Activated T-helper 2 cell treated with anti-CD3 and anti-CD28 coated beads, Interferon-gamma antibody, Interleukin-2, Interleukin-4, amounts not matched to agents 10 μg/mL and 5 μg/mL and 100 μg/mL, durations not matched to agents 14 hours and 24 hours and 36 hours (primary cell): ENCODE data around the gene METTL15. TPM values are rescaled to one million over a fixed set of nuclear protein-coding genes. Genes with fewer than 3 reads are reported as not detected.
"Not testable (repeated sequence)": the region's sequence is repeated elsewhere in the genome, so short reads cannot be mapped to it uniquely, and the experiment has no call there.

Source experiments
- DNase-seq: peaks from one replicate; pipeline ENCODE4 v3.0.0; 2021; ENCODE audit warnings: low spot score
- H3K27ac Mint-ChIP-seq: one replicate; pipeline ENCODE4 v1.8.0; 2021; ENCODE audit warnings: mixed read lengths
- H3K27me3 Mint-ChIP-seq: one replicate; pipeline ENCODE4 v1.8.0; 2021; ENCODE audit warnings: low read depth, mixed read lengths
- H3K36me3 Mint-ChIP-seq: one replicate; pipeline ENCODE4 v1.8.0; 2021; ENCODE audit warnings: low read depth, mixed read lengths
- H3K4me1 Mint-ChIP-seq: one replicate; pipeline ENCODE4 v1.8.0; 2021; ENCODE audit warnings: low read depth, mixed read lengths
- H3K4me3 Mint-ChIP-seq: one replicate; pipeline ENCODE4 v1.8.0; 2021; ENCODE audit warnings: low read depth, mild to moderate bottlenecking, moderate library complexity, mixed read lengths
- H3K9me3 Mint-ChIP-seq: one replicate; pipeline ENCODE4 v1.8.0; 2021; ENCODE audit warnings: mixed read lengths
- intact Hi-C: fragments of 100-400 bp; cut with micrococcal nuclease; formaldehyde crosslinking; loops from one replicate; pipeline ENCODE4 v1.15.1; 2023
- total RNA-seq: library from RNA; stranded (reverse); gene quantifications from 2 replicates; pipeline ENCODE4 v1.2.3, GENCODE V29; 2022

Gene METTL15
- total RNA-seq, 1 donor from 2014 or later: 17.4 TPM

DNA sequence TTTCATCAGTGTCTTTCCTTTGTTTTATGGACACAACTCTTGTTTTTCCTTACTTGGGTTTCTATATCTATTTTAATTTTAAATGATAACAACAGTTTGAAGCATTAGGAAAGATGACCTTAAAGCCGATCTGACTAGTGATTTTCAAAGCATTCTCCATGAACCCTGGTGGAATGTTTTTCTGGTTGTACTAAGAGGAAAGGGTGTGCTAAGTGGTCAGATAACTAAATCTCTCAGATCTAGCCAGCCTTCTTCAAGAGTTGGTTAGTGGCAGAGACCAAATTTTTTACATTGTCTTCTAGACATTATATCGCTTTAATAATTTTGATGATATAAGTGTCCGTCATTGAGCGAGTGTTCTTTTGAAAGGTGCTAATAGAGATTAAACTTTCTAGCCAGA, 134.4 kb downstream of the METTL15 start:
- Mint-ChIP-seq H3K36me3 (peaks cover 4% of the 10 kb centered on the region), H3K9me3 (peaks cover 4% of the 10 kb centered on the region), H3K4me1 (peaks cover 2% of the 10 kb centered on the region), H3K27ac (no peak overlapping the region), H3K4me3 (no peak overlapping the region), H3K27me3 (no peaks in the 10 kb centered on the region)
- intact Hi-C loops: no loop called here
- no peak for DNase-seq

DNA sequence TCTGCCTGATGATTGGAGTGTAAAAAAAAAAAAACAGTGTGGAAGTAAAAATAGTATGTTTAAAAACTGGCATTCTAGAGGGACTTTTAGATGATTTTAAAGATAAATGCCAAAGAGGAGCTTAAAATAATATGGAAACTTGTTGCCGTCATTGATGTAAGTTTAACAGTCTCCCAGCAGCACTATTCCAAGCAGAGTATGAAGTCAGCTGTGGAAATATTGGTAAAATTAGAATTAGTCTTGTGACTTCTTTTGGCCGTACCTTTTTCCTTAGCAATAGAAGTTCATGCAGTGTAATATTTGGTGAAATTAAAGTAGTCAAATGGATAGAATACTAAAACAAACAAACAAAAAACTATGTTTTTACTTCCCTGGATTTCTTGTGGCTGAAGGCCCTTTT, 134.9 kb downstream of the METTL15 start:
- no peak for DNase-seq
- H3K27me3 Mint-ChIP-seq: no peaks in the 10 kb centered on the region
- H3K9me3 Mint-ChIP-seq: peaks cover 4% of the 10 kb centered on the region
- intact Hi-C loops: no loop called here
- H3K4me3 Mint-ChIP-seq: no peak overlapping the region
- no peak overlapping the region for H3K27ac Mint-ChIP-seq
- H3K4me1 Mint-ChIP-seq: peaks cover 2% of the 10 kb centered on the region
- peaks cover 4% of the 10 kb centered on the region for H3K36me3 Mint-ChIP-seq

DNA sequence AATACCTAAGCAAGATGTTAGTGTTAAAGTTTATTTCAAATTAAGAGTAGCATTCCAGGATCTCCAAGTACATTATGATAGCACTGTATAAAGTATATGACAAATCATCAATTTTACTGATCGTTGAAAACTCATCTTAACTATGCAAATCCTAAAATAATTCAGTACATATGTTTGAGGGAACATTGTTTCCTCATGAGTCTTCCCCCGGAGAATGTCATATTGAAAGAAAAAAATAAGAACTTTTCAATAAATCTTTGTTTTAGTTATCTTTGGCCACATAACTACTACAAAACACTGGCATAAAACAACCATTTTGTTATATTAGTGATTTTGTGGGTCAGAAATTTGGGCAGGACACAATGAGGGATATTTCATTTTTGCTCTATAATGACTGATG, 135.4 kb downstream of the METTL15 start:
- intact Hi-C loops: no loop called here
- no peak overlapping the region for H3K4me3 Mint-ChIP-seq
- no peak overlapping the region for H3K27ac Mint-ChIP-seq
- DNase-seq: no peak
- H3K9me3 Mint-ChIP-seq: peaks cover 4% of the 10 kb centered on the region
- peaks cover 4% of the 10 kb centered on the region for H3K36me3 Mint-ChIP-seq
- H3K27me3 Mint-ChIP-seq: no peaks in the 10 kb centered on the region
- H3K4me1 Mint-ChIP-seq: peaks cover 2% of the 10 kb centered on the region

DNA sequence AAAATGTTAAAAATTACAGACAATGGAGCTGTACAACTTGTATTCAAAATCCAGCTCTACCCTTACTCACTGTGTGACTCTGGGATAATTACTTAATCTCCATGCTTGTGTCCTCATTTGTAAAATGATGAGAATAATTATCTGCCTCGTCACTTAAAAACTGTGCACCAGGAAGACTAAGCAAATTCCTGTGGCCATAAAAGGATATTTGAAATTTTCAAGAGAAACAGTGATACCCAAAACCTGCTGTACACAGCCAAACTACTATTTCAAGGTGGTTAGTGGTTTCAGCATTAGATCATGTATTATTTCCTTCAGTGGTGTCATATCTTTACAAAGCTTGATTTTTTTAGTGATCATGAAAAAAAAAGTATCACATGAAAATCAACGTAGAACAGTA, 136.9 kb downstream of the METTL15 start:
- Mint-ChIP-seq H3K27me3 (no peaks in the 10 kb centered on the region), H3K9me3 (no peaks in the 10 kb centered on the region), H3K4me3 (no peak overlapping the region)

DNA sequence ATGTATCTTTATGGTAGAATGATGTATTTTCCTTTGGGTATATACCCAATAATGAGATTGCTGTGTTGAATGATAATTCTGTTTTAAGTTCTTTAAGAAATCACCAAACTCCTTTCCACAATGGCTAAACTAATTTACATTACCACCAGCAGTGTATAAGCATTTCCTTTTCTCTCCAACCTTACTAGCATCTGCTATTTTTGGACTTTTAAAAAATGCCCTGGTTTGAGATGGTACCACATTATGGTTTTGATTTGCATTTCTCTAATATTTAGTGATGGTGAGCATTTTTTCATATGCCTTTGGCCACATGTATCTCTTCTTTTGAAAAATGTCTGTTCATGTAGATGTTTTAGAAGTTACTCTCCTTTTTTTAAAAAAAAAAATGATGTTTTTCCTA, 142.0 kb downstream of the METTL15 start:
- Mint-ChIP-seq H3K9me3 (peaks cover 30% of the 10 kb centered on the region), H3K27ac (no peak overlapping the region), H3K4me1 (peaks cover under 1% of the 10 kb centered on the region), H3K27me3 (no peaks in the 10 kb centered on the region), H3K36me3 (peaks cover 8% of the 10 kb centered on the region), H3K4me3 (no peak overlapping the region)
- no peak for DNase-seq
- intact Hi-C loops: no loop called here

More for the DNA sequence above, 136.9 kb downstream of the METTL15 start:
- no peak overlapping the region for H3K27ac Mint-ChIP-seq
- peaks cover 2% of the 10 kb centered on the region for H3K4me1 Mint-ChIP-seq
- no peaks in the 10 kb centered on the region for H3K36me3 Mint-ChIP-seq
- intact Hi-C loops: no loop called here
- DNase-seq: no peak

GRCh38 chr11:28251257-28251656, 143.1 kb downstream of the METTL15 start:
- Mint-ChIP-seq H3K27me3 (no peaks in the 10 kb centered on the region), H3K4me1 (no peaks in the 10 kb centered on the region), H3K4me3 (no peak overlapping the region), H3K36me3 (peaks cover 8% of the 10 kb centered on the region), H3K27ac (no peak overlapping the region), H3K9me3 (peaks cover 38% of the 10 kb centered on the region)
- DNase-seq: no peak
- intact Hi-C loops: no loop called here

- intact Hi-C loops: no loop called here
- no peak for DNase-seq
- Mint-ChIP-seq H3K27ac (no peak overlapping the region), H3K4me3 (no peak overlapping the region), H3K4me1 (peaks cover 4% of the 10 kb centered on the region), H3K36me3 (peaks cover 12% of the 10 kb centered on the region), H3K27me3 (no peaks in the 10 kb centered on the region), H3K9me3 (peaks cover 41% of the 10 kb centered on the region)
Measured at GRCh38 chr11:28257761-28258160, 149.6 kb downstream of the METTL15 start.

- Mint-ChIP-seq H3K4me3 (no peak overlapping the region), H3K27ac (no peak overlapping the region), H3K9me3 (peaks cover 28% of the 10 kb centered on the region), H3K36me3 (peaks cover 4% of the 10 kb centered on the region), H3K4me1 (peaks cover 4% of the 10 kb centered on the region), H3K27me3 (no peaks in the 10 kb centered on the region)
- intact Hi-C loops: no loop called here
- no peak for DNase-seq
Measured at GRCh38 chr11:28259177-28259843, 151.1 kb downstream of the METTL15 start.

- Mint-ChIP-seq H3K27me3 (no peaks in the 10 kb centered on the region), H3K27ac (no peak overlapping the region), H3K36me3 (peaks cover 15% of the 10 kb centered on the region), H3K9me3 (peaks cover 21% of the 10 kb centered on the region), H3K4me1 (no peaks in the 10 kb centered on the region), H3K4me3 (no peak overlapping the region)
- intact Hi-C loops: no loop called here
- no peak for DNase-seq
Measured at GRCh38 chr11:28268925-28269324, 160.7 kb downstream of the METTL15 start.

DNA sequence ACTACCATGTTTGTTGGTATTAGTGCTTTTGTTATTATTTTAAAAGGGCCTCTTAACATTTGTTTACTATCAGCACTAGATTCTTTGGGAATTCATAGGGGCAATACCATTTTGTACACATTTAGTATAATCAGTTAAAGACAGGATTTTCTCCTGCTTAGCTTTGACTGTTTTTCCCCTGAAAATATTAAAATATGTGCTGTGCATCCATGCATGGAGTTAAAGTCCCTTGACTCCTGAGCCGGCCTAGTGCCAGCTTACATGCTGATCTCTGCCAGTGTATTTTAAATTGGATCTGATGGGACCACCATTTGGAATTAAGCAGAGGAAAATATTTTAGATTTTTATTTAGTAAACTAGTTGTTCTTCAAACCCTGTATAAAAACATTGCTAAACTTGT, 161.4 kb downstream of the METTL15 start:
- H3K27me3 Mint-ChIP-seq: no peaks in the 10 kb centered on the region
- intact Hi-C loops: no loop called here
- DNase-seq: no peak
- H3K27ac Mint-ChIP-seq: no peak overlapping the region
- no peak overlapping the region for H3K4me3 Mint-ChIP-seq
- peaks cover 21% of the 10 kb centered on the region for H3K9me3 Mint-ChIP-seq
- H3K4me1 Mint-ChIP-seq: no peaks in the 10 kb centered on the region
- peaks cover 15% of the 10 kb centered on the region for H3K36me3 Mint-ChIP-seq

DNA sequence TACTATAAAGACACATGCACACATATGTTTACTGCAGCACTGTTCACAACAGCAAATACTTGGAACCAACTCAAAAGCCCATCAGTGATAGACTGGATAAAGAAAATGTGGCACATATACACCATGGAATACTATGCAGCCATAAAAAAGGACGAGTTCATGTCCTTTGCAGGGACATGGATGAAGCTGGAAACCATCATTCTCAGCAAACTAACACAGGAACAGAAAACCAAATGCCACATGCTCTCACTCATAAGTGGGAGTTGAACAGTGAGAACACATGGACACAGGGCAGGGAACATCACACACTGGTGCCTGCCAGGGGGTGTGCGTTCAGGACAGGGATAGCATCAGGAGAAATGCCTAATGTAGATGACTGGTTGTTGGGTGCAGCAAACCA, 164.1 kb downstream of the METTL15 start:
- H3K9me3 Mint-ChIP-seq, H3K4me3 Mint-ChIP-seq, H3K36me3 Mint-ChIP-seq, intact Hi-C loops, DNase-seq, H3K27me3 Mint-ChIP-seq, H3K4me1 Mint-ChIP-seq, H3K27ac Mint-ChIP-seq: not testable (repeated sequence)

DNA sequence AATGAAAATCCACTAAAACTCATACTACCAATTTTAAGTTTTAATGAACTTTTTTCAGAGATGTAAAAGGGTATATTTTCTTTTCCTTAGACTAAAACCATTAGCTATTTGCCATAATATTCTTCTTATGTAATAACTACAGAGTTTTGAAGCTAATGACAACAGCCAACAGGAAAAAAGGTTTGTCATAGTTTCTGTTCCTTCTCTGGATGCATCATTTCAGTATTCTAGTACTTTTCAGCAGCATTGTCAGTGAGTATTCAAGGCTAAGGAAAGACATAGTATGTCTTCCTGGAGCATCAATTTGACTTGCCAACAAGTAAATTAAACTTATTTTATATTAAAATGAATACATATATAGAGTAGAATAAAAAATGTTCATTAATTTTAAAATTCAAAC, 166.0 kb downstream of the METTL15 start:
- no peaks in the 10 kb centered on the region for H3K36me3 Mint-ChIP-seq
- H3K4me1 Mint-ChIP-seq: no peaks in the 10 kb centered on the region
- no peak overlapping the region for H3K4me3 Mint-ChIP-seq
- no peaks in the 10 kb centered on the region for H3K9me3 Mint-ChIP-seq
- no peaks in the 10 kb centered on the region for H3K27me3 Mint-ChIP-seq
- H3K27ac Mint-ChIP-seq: no peak overlapping the region
- DNase-seq: no peak
- intact Hi-C loops: no loop called here

DNA sequence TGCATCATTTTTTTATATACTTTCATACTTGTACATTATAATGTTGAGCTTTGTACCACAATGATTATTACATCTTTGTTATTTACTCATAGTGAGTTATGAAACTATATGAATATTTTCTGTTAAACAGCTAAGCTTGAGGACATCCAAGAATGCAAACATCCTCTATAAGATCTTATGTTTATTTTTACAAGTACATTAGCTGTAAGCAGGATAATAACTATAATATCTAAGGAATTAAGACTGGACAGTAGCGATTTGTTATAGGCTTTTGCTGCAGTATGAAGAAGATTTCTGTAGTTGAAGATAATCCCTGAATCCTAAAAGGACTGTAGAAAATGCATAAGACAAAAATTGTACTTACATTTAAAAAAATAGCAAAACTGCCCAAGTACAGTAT, 176.0 kb downstream of the METTL15 start:
- intact Hi-C loops: no loop called here
- H3K4me1 Mint-ChIP-seq: no peaks in the 10 kb centered on the region

GRCh38 chr11:28289444-28289843, 181.3 kb downstream of the METTL15 start:
- no peaks in the 10 kb centered on the region for H3K9me3 Mint-ChIP-seq
- no peak overlapping the region for H3K27ac Mint-ChIP-seq
- peaks cover 14% of the 10 kb centered on the region for H3K36me3 Mint-ChIP-seq
- no peak for DNase-seq
- intact Hi-C loops: no loop called here
- H3K4me1 Mint-ChIP-seq: no peaks in the 10 kb centered on the region
- H3K27me3 Mint-ChIP-seq: no peaks in the 10 kb centered on the region
- no peak overlapping the region for H3K4me3 Mint-ChIP-seq

More for the DNA sequence above, 176.0 kb downstream of the METTL15 start:
- no peaks in the 10 kb centered on the region for H3K9me3 Mint-ChIP-seq
- DNase-seq: no peak
- no peaks in the 10 kb centered on the region for H3K27me3 Mint-ChIP-seq
- H3K27ac Mint-ChIP-seq: no peak overlapping the region
- H3K36me3 Mint-ChIP-seq: no peaks in the 10 kb centered on the region
- H3K4me3 Mint-ChIP-seq: no peak overlapping the region
